HTERT RPE-1 (cell line): ENCODE results near the gene CCN2.

ENCODE experiments used
- in situ Hi-C: fragments of 300-500 bp; cut with MboI; formaldehyde crosslinking; loops from 4 replicates; pipeline ENCODE4 v1.14.3; 2020; ENCODE audit warnings: low sequenced_read_pairs

Gene CCN2

GRCh38 chr6:131950767-131951575, at the start of gene CCN2:
Gene CCN2, minus strand, starts transcription at chr6:131951372. Its CDS starts 200 bp downstream, at chr6:131951172.
- in situ Hi-C loops: no loop called here

GRCh38 chr6:132000296-132000695, 49.1 kb upstream of the CCN2 start:
- in situ Hi-C loops: no loop called here

GRCh38 chr6:131999545-132000146, 48.5 kb upstream of the CCN2 start:
- in situ Hi-C loops: no loop called here

- in situ Hi-C loops: no loop called here
Observed at GRCh38 chr6:131998255-131998982, 47.2 kb upstream of the CCN2 start.

GRCh38 chr6:131997429-131998153, 46.4 kb upstream of the CCN2 start:
- in situ Hi-C loops: no loop called here

- in situ Hi-C loops: no loop called here
Observed at GRCh38 chr6:131995917-131996316, 44.7 kb upstream of the CCN2 start.

- in situ Hi-C loops: no loop called here
Observed at GRCh38 chr6:131992557-131992956, 41.4 kb upstream of the CCN2 start.

- in situ Hi-C loops: no loop called here
Observed at GRCh38 chr6:131989036-131989435, 37.9 kb upstream of the CCN2 start.

GRCh38 chr6:131982740-131983259, 31.6 kb upstream of the CCN2 start:
- in situ Hi-C loops: no loop called here

GRCh38 chr6:131981624-131981978, 30.4 kb upstream of the CCN2 start:
- in situ Hi-C loops: no loop called here

- in situ Hi-C loops: no loop called here
Observed at GRCh38 chr6:131980791-131981623, 29.8 kb upstream of the CCN2 start.

GRCh38 chr6:131980338-131980790, 29.2 kb upstream of the CCN2 start:
- in situ Hi-C loops: no loop called here

- in situ Hi-C loops: no loop called here
Observed at GRCh38 chr6:131979515-131980337, 28.6 kb upstream of the CCN2 start.

GRCh38 chr6:131978522-131978921, 27.4 kb upstream of the CCN2 start:
- in situ Hi-C loops: no loop called here

GRCh38 chr6:131976545-131977061, 25.4 kb upstream of the CCN2 start:
- in situ Hi-C loops: no loop called here

- in situ Hi-C loops: no loop called here
Observed at GRCh38 chr6:131972741-131973140, 21.6 kb upstream of the CCN2 start.

- in situ Hi-C loops: no loop called here
Observed at GRCh38 chr6:131970076-131970859, 19.1 kb upstream of the CCN2 start.

- in situ Hi-C loops: no loop called here
Observed at GRCh38 chr6:131968656-131969055, 17.5 kb upstream of the CCN2 start.
